AG04450 (cell line): ENCODE results near the gene NAXD. TPM values are rescaled to one million over a fixed set of nuclear protein-coding genes. Genes with fewer than 3 reads are reported as not detected.

Experiments
- CTCF ChIA-PET: fragments of 300-600, 350-600 bp; formaldehyde crosslinking; extraction: SDS; loops from one replicate; lab custom pipeline; 2022; ENCODE audit warnings: antibody characterized with exemption, inconsistent platforms; lab: Charles Lee
- POLR2A ChIA-PET: fragments of 350-600 bp; formaldehyde crosslinking; extraction: SDS; loops from one replicate; lab custom pipeline; 2021; ENCODE audit warnings: antibody characterized with exemption, inconsistent platforms; lab: Yijun Ruan, JAX
- DNase-seq: peaks from one replicate; pipeline ENCODE4 v3.0.0-alpha.2; 2011; ENCODE audit warnings: low read depth, low spot score
- H3K27ac ChIP-seq: one replicate; pipeline ENCODE4 v1.5.1; 2012; ENCODE audit warnings: low read depth, low read length, control low read depth
- H3K27me3 ChIP-seq: one replicate; pipeline ENCODE4 v1.6.0; 2012; ENCODE audit warnings: low read length; ENCODE audit not compliant: control insufficient read depth, insufficient read depth
- H3K4me3 ChIP-seq: 2 replicates; pipeline ENCODE4 v1.5.1; 2011; ENCODE audit warnings: mild to moderate bottlenecking, low read depth, low read length, control low read depth
- H3K9me3 ChIP-seq: 2 replicates; pipeline ENCODE4 v1.5.1; 2012; ENCODE audit warnings: low read length; ENCODE audit not compliant: control insufficient read depth, insufficient read depth
- CTCF ChIP-seq: IDR thresholded peaks from 2 replicates; pipeline ENCODE4 v1.5.1; 2011; ENCODE audit warnings: low read depth, low read length, control low read depth, inconsistent platforms
- polyA plus RNA-seq: library from polyadenylated mRNA; depleted of rRNA; stranded (reverse); fragments of >200 nt; gene quantifications from 2 replicates; pipeline ENCODE4 v1.2.3, GENCODE V29; 2011

NAXD gene
- polyA plus RNA-seq, 1 experiment, result 35.0 TPM

DNA sequence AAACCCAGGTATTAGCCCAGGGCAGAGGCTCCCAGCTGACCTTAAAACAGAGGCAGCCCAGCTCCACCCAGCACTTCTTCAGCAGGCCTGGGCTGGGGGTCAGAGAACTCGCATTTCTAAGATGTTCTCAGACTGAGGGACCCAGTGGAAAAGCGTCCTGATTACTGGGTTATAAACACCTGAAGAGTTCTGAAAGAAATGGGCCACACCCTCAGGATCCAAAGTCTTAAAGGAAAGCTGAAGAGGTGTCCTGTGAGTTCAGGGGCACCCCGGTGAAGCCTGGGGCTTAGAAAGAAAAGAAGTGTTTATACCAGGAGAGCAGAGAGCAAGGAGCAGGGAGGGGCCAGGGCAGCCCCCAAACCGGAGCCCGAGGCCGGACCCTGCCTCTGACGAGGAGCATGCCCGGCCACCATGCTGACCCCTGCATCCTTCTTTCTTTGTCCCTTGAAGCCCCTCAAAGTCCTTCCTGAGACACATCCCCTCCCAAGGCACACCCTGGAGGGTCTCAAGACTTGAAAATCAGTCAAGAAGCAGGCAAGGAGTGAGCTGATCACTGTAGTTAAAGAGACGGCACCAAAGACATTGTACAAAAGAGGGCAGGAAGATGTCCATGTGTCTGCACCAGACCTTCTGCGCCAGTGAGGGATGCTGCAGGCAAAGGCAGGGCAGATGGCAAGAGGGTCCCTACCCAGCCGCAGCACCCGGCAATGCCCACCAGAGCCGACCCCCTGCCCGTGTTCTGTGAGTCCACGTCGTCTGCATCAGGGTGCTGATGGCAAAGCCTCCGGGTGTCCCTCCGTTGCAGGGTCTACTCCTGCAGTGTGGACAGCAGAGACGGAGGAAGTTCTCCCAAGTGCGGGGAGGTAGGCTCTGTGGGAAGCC is 43.2 kb upstream of the NAXD start:
- ChIA-PET POLR2A (interaction anchor here (0.6 kb wide), 1 partner anchor 130 kb away, joined by 6 read pairs; no protein-coding TSS in a partner anchor), CTCF (no interaction called here)
- Histone ChIP-seq H3K4me3 (no peak overlapping the region), H3K9me3 (no peaks in the 10 kb centered on the region; the same call in none of the 2 replicates), H3K27ac (no peak overlapping the region), H3K27me3 (peaks cover 55% of the 10 kb centered on the region)
- DNase-seq, result no peak
- TF ChIP-seq CTCF, result no peak

- CTCF ChIA-PET, result no interaction called here
- no peak for TF ChIP-seq CTCF
- Histone ChIP-seq H3K27ac (no peak overlapping the region), H3K9me3 (no peaks in the 10 kb centered on the region; the same call in none of the 2 replicates), H3K27me3 (peaks cover 55% of the 10 kb centered on the region), H3K4me3 (no peak overlapping the region)
- DNase-seq, result no peak
- POLR2A ChIA-PET, result interaction anchor here (0.6 kb wide), 1 partner anchor 130 kb away, joined by 6 read pairs; no protein-coding TSS in a partner anchor
Observed at GRCh38 chr13:110572778-110573118, 42.6 kb upstream of the NAXD start.

- CTCF ChIA-PET, result no interaction called here
- DNase-seq, result no peak
- H3K27ac ChIP-seq, result no peak overlapping the region
- peaks cover 53% of the 10 kb centered on the region for H3K27me3 ChIP-seq
- no peak overlapping the region for H3K4me3 ChIP-seq
- no peak for TF ChIP-seq CTCF
- H3K9me3 ChIP-seq, result no peaks in the 10 kb centered on the region; the same call in 1 of the 2 replicates
- POLR2A ChIA-PET, result no interaction called here
Observed at GRCh38 chr13:110574161-110574560, 41.2 kb upstream of the NAXD start.

GRCh38 chr13:110575322-110576069 is 39.8 kb upstream of the NAXD start:
- no peak for DNase-seq
- Histone ChIP-seq H3K9me3 (no peaks in the 10 kb centered on the region; the same call in 1 of the 2 replicates), H3K27me3 (peaks cover 50% of the 10 kb centered on the region), H3K4me3 (no peak overlapping the region), H3K27ac (no peak overlapping the region)
- no peak for TF ChIP-seq CTCF
- POLR2A ChIA-PET, result no interaction called here
- CTCF ChIA-PET, result no interaction called here

GRCh38 chr13:110576070-110576394 is 39.3 kb upstream of the NAXD start:
- CTCF ChIA-PET, result no interaction called here
- DNase-seq, result no peak
- Histone ChIP-seq H3K27me3 (peaks cover 44% of the 10 kb centered on the region), H3K27ac (no peak overlapping the region), H3K9me3 (no peaks in the 10 kb centered on the region; the same call in 1 of the 2 replicates), H3K4me3 (no peak overlapping the region)
- POLR2A ChIA-PET, result no interaction called here
- TF ChIP-seq CTCF, result no peak
